Measurements from ENCODE around the gene PEAR1.

PEAR1 gene
- 0 to 0.27 reads per million in 2 donors for total RNA-seq

DNA sequence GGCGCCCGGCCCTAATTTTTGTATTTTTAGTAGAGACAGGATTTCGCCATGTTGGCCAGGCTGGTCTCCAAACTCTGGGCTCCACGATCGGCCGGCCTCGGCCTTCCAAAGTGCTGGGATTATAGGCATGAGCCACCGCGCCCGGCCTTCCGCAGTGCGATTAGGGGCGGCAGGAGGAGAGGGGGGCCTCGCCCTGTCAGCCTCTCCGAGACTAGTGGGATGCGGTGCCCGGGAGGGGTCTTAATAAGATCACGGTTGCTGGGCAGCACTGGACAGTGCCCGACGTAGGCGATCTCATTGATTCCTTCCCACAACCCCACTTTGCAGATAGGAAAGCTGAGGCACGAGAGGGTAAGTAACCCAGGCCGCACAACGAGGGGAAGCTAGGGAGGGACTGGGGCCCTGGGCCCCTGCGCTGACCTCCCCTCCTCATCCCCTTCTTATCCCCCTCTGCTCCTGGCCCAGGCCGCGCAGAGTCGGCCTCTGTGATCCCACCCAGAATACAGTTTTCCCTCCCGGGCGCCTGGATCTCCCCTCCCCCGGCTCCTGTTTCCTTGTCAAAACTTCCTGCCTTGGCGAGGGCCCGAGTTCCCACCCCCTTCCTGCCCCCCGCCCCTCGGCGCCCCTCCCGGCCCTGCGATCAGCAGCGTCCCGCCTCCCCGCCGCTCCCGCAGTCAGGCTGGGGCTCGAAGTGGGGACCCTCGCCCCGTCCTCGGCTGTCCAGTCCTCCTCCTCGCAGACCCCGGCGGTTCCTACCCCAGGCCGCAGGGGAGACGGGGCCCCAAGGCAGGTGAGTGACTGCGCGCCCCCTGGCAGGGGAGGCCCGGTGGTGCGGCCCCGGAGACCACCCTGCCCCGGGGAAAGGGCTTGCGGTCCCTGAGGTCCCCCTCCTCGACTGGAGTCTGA, at the start of gene PEAR1:
Gene PEAR1, plus strand, starts transcription at position 671 of the 906 bp plus-strand sequence. CDS start 10,209 bp downstream, outside the sequence.
- DNase-seq, result no peak

- DNase-seq, result no peak
These were observed 49.4 kb upstream of the PEAR1 start for GRCh38 chr1:156844102-156844501.

DNA sequence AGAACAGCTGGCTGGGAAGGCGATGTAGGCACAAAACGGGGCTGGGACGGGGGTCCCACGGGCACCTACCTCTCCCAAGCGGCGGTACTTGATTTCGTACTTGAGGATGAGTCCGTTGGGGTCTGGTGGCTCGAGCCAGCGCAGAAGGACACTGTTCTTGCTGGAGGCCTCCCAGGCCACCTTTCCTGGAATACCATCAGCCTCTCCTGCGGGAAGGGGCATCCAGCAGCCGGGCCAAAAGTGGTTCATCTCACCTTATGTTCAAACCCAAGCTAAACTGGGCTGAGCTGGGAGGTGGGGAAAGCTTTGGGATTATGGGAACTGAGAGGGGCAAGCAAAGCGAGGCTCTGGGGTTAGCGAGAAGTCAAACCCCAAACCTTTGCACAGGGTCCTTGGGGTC, 48.9 kb upstream of the PEAR1 start:
- DNase-seq, result no peak

- peak in 3 of 5 experiments; percentile 23 to 39 (median 25) for DNase-seq
These were observed 48.2 kb upstream of the PEAR1 start for GRCh38 chr1:156845055-156845952.

GRCh38 chr1:156845953-156846545, 47.5 kb upstream of the PEAR1 start:
- no peak for DNase-seq

DNA sequence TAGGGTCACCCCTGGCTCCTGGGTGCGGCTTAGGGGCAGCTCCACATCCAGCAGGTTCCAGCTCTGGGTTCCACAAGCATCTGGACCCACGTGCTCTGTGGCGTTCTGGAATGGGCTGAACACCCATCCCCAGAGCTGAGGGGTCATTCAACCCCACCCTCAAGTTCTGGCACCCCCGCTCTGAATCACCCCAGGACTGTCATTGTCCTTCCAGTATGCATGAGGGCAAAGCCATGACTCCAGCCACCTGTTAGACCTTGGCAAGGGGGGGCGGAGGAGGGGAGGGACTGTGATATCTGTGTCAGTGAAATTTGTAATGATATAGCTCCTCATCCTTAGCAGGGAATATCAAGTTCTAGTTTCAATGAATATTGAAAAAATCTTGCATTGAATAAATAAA, 46.9 kb upstream of the PEAR1 start:
- no peak for DNase-seq

DNA sequence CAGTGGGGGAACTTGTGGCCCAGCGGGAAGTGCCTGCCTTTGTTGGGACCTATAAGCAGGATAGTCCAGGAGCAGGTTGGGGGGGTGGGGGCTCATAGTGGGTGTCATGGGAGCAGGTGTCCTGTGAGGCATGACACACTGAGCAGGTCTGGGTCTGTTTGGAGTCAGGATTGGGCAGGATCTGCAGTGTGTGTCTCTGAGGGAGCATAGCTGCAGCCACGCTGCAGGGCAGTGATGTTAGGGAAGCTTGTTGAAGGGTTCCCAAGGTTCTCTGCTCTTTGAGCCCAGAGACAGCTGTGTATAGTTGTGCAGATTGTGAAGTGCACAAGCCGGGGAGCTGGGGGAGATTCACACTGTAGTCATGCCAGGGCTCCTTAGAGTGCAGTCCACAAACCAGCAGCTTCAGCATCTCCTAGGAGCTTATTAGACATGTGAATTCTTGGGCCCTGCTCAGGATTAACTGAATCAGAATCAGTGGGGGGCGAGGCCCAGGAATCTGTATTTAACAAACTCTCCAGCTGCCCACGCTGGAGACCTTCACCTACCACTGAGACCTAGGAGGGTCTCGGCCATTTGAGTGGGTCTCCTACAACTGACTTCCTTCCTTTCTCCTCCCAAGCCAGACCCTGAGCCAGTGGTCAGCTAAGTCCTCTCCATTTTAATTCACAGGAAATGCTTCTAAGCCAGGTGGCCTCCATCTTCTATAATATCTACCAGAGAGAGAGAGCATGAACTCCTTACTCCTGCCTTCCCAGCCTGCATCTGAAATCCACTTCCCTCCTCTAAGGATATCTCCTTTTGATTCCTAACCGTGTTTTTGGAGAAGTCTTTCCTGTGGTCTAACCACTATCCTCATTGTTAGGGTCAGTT, 45.7 kb upstream of the PEAR1 start:
- DNase-seq, result no peak

DNA sequence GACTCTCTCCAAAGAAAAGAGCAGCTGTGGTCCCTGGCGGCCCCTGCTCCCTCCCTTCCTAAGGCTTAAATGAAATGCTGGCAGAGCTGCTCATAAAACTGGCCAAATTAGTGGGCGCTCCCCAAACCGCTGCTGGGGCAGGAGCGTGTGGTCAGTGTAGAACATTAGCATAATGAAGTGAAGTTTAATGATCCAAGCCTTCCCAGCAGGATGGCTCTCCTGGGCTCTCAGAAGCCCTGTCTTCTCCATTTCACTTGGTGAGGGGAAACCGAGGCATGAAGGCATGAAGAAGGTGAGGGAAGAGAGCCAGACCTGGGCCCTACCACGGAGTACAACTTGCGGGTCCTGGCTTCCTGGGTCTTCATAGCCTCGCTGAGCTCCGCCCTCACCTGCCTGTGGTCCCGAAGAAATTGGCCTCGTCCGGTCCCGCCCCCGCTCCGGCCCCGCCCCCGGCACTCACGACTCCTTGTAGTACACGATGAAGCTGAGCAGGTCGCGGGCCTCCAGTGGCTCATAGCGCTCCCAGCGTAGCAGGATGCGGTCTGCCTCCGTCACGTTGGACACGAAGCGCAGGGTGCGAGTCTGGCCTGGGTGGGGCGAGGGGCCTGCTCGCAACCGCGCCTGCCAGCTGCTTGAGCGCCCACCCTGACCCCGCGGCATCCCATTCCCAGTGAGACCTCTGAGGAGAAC, 44.9 kb upstream of the PEAR1 start:
- DNase-seq, result peak; percentile 30 to 86 (median 51)

DNA sequence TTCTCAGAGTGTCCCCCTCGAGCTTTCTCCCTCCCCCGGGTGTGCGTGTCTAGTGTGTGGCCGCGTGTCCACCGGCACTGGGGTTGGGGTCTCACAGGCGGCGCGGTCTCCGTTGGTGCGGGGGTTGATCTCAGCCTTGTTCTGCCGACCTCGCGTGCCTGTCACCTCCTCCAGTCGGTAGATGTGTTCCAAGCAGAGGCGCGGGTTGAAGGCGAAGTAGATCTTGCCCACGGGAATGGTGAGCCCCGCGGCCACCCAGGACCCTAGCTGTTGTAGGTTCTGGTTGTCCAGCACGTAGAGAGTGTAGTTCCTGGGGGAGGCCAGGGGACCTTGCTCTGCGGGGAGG, 44.4 kb upstream of the PEAR1 start:
- no peak for DNase-seq

DNA sequence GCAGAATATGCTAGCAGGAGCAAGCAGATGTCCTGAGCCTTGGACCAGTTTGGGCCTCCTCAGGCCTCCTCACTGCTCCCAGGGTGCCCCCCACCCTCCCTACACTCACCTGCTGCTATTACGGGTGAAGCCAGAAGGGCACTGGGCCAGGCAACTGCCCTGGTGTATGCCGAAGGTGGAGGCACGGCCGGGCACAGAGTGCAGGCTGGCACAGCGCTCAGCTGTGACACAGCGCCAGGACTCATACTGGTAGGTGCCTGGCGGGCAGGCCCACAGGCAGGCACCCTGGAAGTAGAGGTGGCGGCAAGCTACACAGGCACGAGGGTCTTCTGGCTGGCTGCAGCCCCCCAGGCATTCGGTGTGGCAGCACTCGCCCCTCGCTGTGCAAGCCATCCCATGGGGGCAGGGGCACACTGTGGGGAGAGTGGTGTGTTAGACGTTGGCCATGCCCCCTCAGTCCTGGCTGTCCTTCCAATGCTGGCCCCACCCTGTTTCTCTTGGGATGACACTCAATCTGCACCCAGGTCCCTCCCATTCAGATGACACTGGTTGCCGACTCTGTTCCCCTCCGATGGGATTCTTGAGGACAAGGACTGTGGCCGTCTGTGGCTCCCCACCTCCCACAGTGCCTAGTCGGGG, 41.6 kb upstream of the PEAR1 start:
- DNase-seq, result no peak

DNA sequence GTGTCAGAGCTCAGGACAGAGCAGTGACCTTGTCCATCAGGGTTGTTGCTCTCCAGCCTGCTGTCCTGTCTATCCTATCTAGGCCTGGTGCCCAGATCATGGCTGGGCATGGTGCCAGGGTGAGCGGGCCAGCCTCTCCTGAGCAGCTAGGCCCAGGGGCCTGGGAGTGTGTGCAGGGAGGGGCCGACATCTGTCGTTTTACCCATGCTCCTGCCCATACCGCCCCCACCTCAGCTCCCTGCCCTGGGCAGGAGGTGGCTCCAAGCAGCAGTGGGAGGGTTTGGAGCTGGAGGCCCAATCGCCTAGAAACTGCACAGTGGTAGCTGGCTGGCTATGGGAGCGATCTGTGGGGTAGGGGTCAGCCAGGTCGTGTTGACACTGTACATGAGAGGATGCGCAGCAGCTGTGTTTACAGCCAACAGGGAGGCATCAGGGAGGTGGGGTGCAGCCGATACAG, 41.1 kb upstream of the PEAR1 start:
- DNase-seq, result no peak

- DNase-seq, result no peak
These were observed 39.8 kb upstream of the PEAR1 start for GRCh38 chr1:156853761-156854160.

GRCh38 chr1:156854634-156855033, 38.9 kb upstream of the PEAR1 start:
- no peak for DNase-seq

- no peak for DNase-seq
These were observed 37.2 kb upstream of the PEAR1 start for GRCh38 chr1:156856282-156856785.

DNA sequence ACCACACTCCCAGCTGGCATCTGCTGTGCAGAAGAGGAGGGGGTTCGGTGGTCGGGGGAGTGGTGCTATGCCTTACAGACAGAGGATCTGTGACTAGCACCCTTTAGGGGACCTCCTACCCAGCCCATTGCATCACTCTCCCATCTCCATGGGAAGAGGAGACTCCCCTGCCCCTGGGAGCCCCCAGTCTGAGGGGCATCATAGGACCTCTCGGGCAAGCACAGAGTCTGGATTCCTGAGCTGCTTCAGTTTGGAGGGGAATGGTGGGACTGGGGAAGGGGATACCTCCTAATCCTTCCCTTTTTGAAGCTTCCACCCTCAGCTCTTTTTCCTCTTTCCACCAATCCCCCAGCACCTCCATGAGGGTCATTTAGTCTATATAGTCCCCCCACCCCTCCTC, 36.0 kb upstream of the PEAR1 start:
- DNase-seq, result no peak

DNA sequence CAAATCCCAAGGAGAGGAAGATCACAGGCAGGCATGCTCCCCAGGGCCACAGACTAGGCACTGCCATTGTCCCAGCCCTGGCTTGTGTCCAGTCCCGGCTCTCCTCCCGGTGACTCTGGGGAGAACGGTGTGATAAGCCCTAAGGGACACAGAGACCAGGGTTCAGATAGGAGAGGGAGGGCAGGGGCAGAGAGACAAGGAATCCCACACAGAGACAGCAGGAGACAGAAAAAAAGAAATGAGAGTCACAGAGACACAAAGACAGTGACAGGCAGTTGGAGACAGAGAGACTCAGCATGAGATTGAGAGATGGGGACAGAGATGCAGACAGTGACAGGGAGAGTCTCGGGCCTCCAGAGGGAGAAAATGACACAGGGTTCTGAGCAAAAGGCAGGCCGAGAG, 35.0 kb upstream of the PEAR1 start:
- DNase-seq, result no peak

- no peak for DNase-seq
These were observed 34.5 kb upstream of the PEAR1 start, which contains the start of gene INSRR for GRCh38 chr1:156858959-156859522. Gene INSRR (minus strand): TSS chr1:156859117. CDS start chr1:156858621, 496 bp downstream.

DNA sequence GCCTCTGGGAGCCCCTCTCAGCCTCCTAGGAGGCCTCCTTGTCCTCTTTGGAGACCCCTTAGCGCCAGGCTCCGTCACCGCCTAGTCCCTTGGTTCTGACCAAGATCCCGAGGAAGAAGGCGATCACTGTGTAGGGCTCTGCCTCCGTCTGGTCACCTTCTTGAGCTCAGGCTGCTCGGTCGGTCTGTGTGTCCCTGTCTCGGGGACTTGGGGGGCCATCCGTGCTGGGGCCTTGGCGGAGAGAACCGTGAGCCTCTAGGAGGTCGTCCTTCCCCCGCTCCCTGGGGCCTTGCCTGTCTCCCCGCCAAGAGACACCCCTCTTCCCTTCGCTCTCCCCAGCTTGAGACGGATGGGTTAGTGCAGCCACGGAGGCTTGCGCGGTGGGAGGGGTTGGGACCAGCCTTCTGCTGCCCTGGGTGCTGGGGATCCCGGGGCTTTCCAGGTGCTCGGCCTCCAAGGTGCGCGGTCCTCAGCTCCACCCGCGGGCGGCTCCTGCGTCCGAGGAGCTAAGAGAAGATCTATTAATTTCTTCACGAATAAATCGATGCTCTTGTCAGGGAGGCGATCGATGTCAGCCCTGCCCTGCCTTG, 33.9 kb upstream of the PEAR1 start:
- DNase-seq, result peak in 1 of 5 experiments; percentile 20

GRCh38 chr1:156860113-156860627, 33.3 kb upstream of the PEAR1 start:
- DNase-seq, result peak in 4 of 5 experiments; percentile 36 to 54 (median 41)

Data from T-helper 2 cell (primary cell).